GM21723 (cell line): Measurements from ENCODE around the gene UNC119.

Source experiments
- ATAC-seq: cut with Tn5 transposase; IDR thresholded peaks from one replicate; pipeline ENCODE4 v1.9.1; 2021; ENCODE audit warnings: mild to moderate bottlenecking, moderate library complexity; ENCODE audit not compliant: unreplicated experiment

Gene UNC119

GRCh38 chr17:28545141-28545503 lies 7.3 kb downstream of the UNC119 start:
- no peak for ATAC-seq

GRCh38 chr17:28544402-28545140 lies 7.9 kb downstream of the UNC119 start:
- ATAC-seq = no peak

GRCh38 chr17:28541439-28541838 lies 11.0 kb downstream of the UNC119 start:
- ATAC-seq = no peak

- ATAC-seq = no peak
These were observed 12.2 kb downstream of the UNC119 start for GRCh38 chr17:28540231-28540630.

GRCh38 chr17:28538296-28538895 lies 14.0 kb downstream of the UNC119 start:
- no peak for ATAC-seq

- no peak for ATAC-seq
These were observed 15.2 kb downstream of the UNC119 start for GRCh38 chr17:28537219-28537610.

- no peak for ATAC-seq
These were observed 15.7 kb downstream of the UNC119 start for GRCh38 chr17:28536532-28537218.

GRCh38 chr17:28534740-28535375 lies 17.6 kb downstream of the UNC119 start:
- no peak for ATAC-seq

GRCh38 chr17:28533091-28533807 lies 19.2 kb downstream of the UNC119 start:
- ATAC-seq = no peak

GRCh38 chr17:28532050-28532960 lies 20.1 kb downstream of the UNC119 start:
- ATAC-seq = no peak

- ATAC-seq = no peak
These were observed 21.5 kb downstream of the UNC119 start for GRCh38 chr17:28530926-28531325.

- no peak for ATAC-seq
These were observed 22.2 kb downstream of the UNC119 start for GRCh38 chr17:28530250-28530649.

- no peak for ATAC-seq
These were observed 23.4 kb downstream of the UNC119 start for GRCh38 chr17:28529013-28529400.

- ATAC-seq = no peak
These were observed 24.0 kb downstream of the UNC119 start for GRCh38 chr17:28528327-28529012.

- ATAC-seq = no peak
These were observed 24.6 kb downstream of the UNC119 start for GRCh38 chr17:28527859-28528258.

- ATAC-seq = no peak
These were observed 25.2 kb downstream of the UNC119 start for GRCh38 chr17:28527181-28527681.

GRCh38 chr17:28526381-28526780 lies 26.0 kb downstream of the UNC119 start:
- no peak for ATAC-seq

- no peak for ATAC-seq
These were observed 27.7 kb downstream of the UNC119 start for GRCh38 chr17:28524476-28525424.
